ENCODE results near the gene MCF2L. TPM values are rescaled to one million over a fixed set of nuclear protein-coding genes. Genes with fewer than 3 reads are reported as not detected.

The MCF2L gene
- total RNA-seq, 1 donor from 2014 or later = 41.2 TPM

DNA sequence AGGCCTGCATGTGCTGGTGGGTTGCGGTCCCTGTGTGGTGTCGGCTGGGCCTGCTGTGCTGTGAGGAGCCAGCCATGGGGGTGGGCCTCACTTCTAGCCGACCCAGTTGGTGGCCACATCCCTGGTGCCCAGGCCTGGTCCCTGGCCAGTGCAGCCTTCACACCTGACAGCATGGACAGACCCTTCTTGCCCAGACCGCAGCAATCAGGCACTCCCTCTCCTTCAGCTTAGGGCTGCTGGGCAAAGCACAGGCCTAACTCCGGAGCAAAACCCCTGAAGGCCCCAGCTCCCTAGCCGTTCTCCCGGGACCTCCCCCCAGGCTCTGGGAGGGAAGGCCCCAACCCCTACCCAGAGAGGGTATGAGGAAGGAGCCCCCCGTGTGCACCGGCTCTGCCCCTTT lies 6.6 kb upstream of the MCF2L start:
- DNase-seq = no peak
- TF ChIP-seq, protein P1, sequence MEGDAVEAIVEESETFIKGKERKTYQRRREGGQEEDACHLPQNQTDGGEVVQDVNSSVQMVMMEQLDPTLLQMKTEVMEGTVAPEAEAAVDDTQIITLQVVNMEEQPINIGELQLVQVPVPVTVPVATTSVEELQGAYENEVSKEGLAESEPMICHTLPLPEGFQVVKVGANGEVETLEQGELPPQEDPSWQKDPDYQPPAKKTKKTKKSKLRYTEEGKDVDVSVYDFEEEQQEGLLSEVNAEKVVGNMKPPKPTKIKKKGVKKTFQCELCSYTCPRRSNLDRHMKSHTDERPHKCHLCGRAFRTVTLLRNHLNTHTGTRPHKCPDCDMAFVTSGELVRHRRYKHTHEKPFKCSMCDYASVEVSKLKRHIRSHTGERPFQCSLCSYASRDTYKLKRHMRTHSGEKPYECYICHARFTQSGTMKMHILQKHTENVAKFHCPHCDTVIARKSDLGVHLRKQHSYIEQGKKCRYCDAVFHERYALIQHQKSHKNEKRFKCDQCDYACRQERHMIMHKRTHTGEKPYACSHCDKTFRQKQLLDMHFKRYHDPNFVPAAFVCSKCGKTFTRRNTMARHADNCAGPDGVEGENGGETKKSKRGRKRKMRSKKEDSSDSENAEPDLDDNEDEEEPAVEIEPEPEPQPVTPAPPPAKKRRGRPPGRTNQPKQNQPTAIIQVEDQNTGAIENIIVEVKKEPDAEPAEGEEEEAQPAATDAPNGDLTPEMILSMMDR (IDR thresholded peaks at IDR 0.05; ENCODE audit: borderline replicate concordance) = no peak
- H3K27me3 ChIP-seq (ENCODE audit: low read depth) = peaks cover 7% of the 10 kb centered on the region
- H3K27ac ChIP-seq (replicated peaks) = peak overlapping the region; percentile 16
- no peak overlapping the region for H3K4me3 ChIP-seq
- H3K4me1 ChIP-seq = peaks cover 63% of the 10 kb centered on the region
- H3K9me3 ChIP-seq (replicated peaks) = no peaks in the 10 kb centered on the region
- intact Hi-C loops (cut with micrococcal nuclease) = no loop called here
- H3K36me3 ChIP-seq = no peaks in the 10 kb centered on the region

DNA sequence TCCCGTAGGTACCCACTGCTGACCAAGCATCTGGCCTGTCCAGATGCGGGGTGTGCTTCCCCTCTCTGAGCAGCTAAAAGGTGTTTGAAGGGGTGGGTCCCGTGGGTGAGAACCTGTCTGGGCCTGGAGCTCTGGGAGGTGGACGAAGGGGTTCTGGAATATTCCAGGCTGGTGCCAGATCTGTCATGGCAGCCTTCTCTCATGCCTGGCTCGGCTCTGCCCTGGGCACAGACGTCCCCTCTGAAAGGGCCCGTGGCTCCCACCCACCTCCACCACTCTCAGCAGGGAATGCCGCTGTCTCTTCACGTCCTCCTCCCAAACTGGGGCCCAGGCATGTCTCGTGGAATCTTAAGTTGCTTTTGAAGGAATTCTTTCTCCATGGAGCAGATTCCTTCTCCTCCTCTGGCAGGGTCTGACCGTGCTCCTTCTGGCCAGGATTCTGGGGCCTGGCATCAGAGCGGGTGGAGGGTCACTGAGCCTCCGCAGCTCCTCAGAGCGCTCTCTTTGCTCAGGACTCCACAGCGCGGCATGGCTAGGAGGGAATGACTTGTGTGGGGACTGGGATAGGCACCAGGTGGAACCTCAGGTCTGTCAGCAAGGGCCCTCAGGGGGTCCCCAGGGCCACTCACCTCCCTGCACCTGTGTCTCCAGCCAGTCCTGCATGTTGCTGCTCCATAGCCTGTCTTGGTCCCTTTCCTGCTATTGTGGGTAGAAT lies 5.9 kb upstream of the MCF2L start:
- peaks cover 7% of the 10 kb centered on the region for H3K27me3 ChIP-seq (ENCODE audit: low read depth)
- intact Hi-C loops (cut with micrococcal nuclease) = no loop called here

DNA sequence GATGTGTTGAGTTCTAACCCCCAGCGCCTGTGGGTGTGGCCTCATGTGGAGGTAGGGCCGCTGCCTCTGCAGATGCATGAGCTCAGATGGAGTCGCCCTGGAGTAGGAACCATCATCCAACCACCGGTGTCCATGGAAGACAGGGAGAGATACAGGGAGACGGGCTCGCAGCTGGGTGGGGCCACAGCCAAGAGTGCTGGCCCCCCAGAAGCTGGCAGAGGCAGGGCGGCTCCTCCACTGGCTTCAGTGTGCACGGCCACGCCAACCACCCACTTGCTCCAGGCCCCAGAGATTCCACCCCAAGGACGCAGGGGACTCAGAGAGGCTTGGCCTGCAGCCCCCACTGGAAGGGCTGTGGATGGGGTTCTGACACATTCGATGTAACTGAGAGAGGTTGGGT lies 5.4 kb upstream of the MCF2L start:
- Histone ChIP-seq H3K36me3 (no peaks in the 10 kb centered on the region), H3K4me3 (no peak overlapping the region), H3K27me3 (ENCODE audit: low read depth) (peaks cover 6% of the 10 kb centered on the region), H3K27ac (replicated peaks) (no peak overlapping the region), H3K4me1 (peaks cover 66% of the 10 kb centered on the region), H3K9me3 (replicated peaks) (no peaks in the 10 kb centered on the region)
- no peak for DNase-seq
- TF ChIP-seq, protein P1 (IDR thresholded peaks at IDR 0.05; ENCODE audit: borderline replicate concordance) = no peak
- intact Hi-C loops (cut with micrococcal nuclease) = no loop called here

More for the DNA sequence above, 5.9 kb upstream of the MCF2L start:
- no peaks in the 10 kb centered on the region for H3K9me3 ChIP-seq (replicated peaks)
- TF ChIP-seq, protein P1 (IDR thresholded peaks at IDR 0.05; ENCODE audit: borderline replicate concordance) = no peak
- H3K36me3 ChIP-seq = no peaks in the 10 kb centered on the region
- H3K4me3 ChIP-seq = no peak overlapping the region
- peaks cover 66% of the 10 kb centered on the region for H3K4me1 ChIP-seq
- H3K27ac ChIP-seq (replicated peaks) = peak overlapping the region; percentile 16
- DNase-seq = no peak

DNA sequence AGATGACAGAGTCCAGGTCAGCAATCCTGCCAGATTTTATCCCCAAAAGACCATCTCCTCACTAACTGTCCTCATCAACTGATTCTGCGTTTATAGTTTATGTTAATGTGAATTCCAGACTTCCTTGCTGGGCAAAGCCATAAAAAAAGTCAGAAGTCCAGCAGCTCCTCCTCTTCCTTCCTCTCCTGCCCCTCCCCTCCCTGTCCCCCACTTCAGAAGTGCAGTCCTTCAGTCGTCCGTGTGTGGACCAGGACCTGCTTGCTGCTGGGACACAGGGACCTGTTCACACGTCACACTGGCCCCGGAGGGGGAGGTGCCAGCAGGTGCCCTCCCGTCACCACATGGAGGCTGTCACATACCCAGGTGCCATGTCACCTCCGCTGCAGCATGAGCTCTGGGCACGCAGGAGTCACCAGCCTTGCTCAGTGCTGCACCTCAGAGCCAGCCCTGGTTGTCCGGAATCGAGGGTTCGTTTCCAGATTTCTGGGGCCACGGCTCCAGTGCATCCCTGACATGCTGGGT lies 4.0 kb upstream of the MCF2L start:
- peak overlapping the region; percentile 39 for H3K4me3 ChIP-seq
- peaks cover 11% of the 10 kb centered on the region for H3K27me3 ChIP-seq (ENCODE audit: low read depth)
- intact Hi-C loops (cut with micrococcal nuclease) = no loop called here
- H3K9me3 ChIP-seq (replicated peaks) = no peaks in the 10 kb centered on the region
- no peak for DNase-seq
- peaks cover 74% of the 10 kb centered on the region for H3K4me1 ChIP-seq
- H3K27ac ChIP-seq (replicated peaks) = peak overlapping the region; percentile 89
- no peaks in the 10 kb centered on the region for H3K36me3 ChIP-seq
- TF ChIP-seq, protein P1 (IDR thresholded peaks at IDR 0.05; ENCODE audit: borderline replicate concordance) = no peak

DNA sequence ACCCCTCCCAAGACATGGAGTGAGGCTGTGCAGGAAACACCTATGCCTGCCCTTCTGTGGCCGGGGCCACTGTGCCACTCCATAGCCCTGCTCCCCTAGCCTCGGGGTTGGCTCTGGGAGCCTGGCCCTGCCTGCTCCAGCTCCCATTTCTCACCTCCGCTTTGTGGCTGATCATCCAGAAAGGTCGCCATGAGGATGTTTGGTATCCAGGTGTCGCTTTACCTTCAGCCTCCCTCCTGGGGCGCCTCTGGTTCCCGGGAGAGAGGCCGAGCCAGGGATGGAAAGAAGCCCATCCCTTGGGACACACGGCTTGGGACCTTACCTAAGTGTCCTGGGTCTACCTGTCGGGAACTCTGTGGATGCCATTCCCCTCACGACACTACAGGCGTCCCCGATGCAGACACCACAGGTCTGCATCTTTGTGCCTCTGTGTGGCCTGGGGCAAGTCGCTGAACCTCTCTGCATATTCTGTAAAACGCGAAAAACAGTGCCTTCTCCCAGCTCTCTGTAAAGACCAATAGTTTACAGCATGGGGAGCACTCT lies 3.4 kb upstream of the MCF2L start:
- H3K4me1 ChIP-seq = peaks cover 72% of the 10 kb centered on the region
- H3K27ac ChIP-seq (replicated peaks) = peak overlapping the region; percentile 89
- TF ChIP-seq, protein P1 (IDR thresholded peaks at IDR 0.05; ENCODE audit: borderline replicate concordance) = no peak
- no peak for DNase-seq
- no peaks in the 10 kb centered on the region for H3K9me3 ChIP-seq (replicated peaks)
- peaks cover 17% of the 10 kb centered on the region for H3K27me3 ChIP-seq (ENCODE audit: low read depth)
- intact Hi-C loops (cut with micrococcal nuclease) = no loop called here
- H3K36me3 ChIP-seq = no peaks in the 10 kb centered on the region
- H3K4me3 ChIP-seq = peak overlapping the region; percentile 39
